Activated CD8-positive, alpha-beta memory T cell treated with anti-CD3 and anti-CD28 coated beads for 24 hours (primary cell): Measurements from ENCODE around the gene CA7.
"Not testable (repeated sequence)": the region's sequence is repeated elsewhere in the genome, so short reads cannot be mapped to it uniquely, and the experiment has no call there.

Experiments
- DNase-seq: peaks from one replicate; pipeline ENCODE4 v3.0.0-alpha.2; 2020

The CA7 gene

GRCh38 chr16:66847533-66848067 lies 3.4 kb downstream of the CA7 start:
- DNase-seq: no peak

- no peak for DNase-seq
Measured at GRCh38 chr16:66848172-66848571, 4.0 kb downstream of the CA7 start.

GRCh38 chr16:66849021-66849420 lies 4.8 kb downstream of the CA7 start:
- DNase-seq: no peak

GRCh38 chr16:66849549-66849948 lies 5.3 kb downstream of the CA7 start:
- DNase-seq: no peak

DNA sequence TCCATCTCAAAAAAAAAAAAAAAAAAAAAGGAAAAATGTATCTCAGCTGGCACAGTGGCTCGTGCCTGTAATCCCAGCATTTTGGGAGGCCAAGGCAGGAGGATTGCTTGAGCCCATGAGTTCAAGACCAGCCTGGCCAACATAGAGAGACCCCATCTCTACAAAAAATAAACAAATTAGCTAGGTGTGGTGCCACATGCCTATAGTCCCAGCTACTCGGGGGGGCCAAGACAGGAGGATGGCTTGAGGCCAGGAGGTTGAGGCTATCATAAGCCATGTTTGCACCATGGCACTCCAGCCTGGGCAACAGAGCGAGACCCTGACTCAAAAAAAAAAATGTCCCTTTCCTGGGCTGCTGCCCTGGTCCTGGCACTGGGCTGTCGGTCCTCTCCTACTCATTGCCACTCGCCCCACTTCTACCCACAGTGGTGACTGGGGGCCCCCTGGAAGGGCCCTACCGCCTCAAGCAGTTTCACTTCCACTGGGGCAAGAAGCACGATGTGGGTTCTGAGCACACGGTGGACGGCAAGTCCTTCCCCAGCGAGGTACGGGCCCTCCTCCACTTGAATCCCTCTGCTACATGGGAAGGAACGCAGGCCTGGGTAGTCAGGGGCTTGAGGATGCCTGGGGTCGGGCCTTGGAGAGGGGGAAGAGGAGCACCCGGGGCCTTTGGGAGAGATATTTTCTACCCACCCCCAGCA lies 6.1 kb downstream of the CA7 start:
- DNase-seq: no peak

GRCh38 chr16:66851166-66851964 lies 7.2 kb downstream of the CA7 start:
- DNase-seq: no peak

- DNase-seq: no peak
Measured at GRCh38 chr16:66853261-66854139, 9.3 kb downstream of the CA7 start.

DNA sequence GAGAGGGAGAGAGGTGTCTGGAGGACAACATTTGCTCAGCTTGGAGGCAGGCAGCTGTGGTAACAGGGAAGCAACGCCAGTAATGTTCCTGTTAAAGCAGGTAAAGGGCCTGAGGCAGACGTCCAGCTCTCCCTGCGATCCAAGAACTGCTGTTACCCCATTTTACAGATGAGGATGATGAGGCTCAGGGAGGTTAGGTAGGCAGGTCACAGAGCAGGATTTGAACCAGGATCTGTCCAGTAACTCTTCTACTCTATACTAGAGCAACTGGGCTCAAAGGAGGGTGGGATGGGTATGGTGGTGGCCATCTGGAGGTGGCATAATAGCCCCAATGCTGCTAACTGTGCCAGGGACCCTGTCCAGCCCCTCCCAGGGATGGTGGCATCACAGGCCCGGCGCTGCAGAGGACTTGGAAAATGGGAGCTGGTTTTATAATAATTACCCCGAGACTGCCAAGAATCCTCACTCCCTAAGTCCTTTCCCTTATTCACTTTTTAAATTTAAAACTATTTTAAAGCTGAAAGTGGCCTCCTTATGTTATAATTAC lies 12.0 kb downstream of the CA7 start:
- no peak for DNase-seq

- no peak for DNase-seq
Measured at GRCh38 chr16:66856801-66857200, 12.6 kb downstream of the CA7 start.

DNA sequence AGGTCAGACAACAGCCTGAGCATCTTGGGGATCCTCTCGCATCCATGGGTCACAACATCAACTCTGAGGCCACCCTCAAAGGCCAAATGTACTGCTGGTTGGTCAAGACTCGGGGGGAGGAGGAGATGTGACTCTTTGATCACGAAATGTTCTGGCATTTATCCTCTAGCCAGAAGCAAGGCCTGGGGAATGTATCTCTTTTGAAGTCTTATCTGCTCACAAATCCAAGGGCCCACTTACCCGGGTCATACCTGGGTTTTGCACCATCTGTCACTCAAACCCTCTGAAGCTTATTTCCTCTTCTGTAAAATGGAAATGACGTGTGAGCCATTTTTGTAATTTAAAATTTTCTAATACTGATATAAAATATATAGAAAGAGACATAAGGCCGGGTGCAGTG lies 13.2 kb downstream of the CA7 start:
- no peak for DNase-seq

DNA sequence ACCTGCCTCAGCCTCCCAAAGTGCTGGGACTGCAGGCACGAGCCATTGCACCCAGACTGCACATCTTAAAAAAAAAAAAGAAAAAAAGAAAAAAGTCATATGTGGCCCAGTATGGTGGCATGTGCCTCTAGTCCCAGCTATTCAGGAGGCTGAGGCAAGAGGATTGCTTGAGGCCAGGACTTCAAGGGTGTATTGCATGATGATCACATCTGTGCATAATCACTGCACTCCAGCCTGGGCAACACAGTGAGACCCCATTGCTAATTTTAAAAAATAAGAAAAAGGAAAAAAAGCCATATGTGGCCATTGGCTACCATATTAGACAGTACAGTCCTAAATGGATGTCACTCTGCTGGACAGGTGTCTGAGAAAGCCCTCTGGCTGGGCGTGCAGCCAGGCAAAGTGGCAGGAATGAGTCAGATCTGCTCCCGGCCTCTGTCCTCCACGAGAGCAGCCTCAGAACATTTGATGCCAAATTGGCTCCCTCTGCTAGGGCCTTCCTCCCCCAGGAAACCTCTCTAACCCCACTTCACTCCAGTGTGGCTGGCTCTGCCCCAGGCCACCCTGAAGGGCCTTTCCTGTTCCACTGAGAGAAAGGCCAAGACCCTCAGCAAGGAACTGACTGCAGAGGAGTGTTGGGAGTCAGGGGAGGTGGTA lies 14.7 kb downstream of the CA7 start:
- DNase-seq: no peak

DNA sequence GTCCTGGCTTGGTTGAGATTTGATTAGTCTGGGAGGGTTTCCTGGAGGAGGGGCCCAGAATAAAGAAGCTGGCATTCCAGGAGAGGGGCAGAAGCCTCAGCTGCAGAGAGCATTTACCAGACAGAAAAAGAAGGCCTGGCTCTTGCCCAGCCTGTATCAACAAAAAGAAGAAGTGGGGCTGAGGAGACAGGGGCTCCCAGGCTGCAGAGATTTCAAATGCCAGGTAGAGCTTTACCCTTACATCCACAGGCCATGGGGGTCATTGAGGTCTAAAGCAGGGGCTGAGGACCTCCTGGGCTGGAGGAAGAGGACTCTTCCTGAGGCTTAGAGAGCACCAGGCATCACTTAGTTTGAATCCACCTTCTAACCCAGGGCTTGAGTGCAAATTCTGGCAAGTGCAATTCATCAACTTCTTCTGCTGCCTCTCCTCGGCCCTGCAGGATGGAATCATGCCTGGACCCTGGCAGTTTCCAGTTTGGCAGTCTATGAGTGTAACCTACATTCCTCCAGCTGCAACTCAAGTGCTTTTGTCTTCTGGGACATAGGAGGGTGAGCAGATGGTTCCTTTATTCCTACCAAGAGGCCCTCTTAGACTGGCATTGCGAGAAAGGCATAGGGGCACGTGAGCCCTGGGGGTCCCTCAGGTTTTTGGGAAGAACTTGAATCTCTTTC lies 15.3 kb downstream of the CA7 start:
- DNase-seq: no peak

DNA sequence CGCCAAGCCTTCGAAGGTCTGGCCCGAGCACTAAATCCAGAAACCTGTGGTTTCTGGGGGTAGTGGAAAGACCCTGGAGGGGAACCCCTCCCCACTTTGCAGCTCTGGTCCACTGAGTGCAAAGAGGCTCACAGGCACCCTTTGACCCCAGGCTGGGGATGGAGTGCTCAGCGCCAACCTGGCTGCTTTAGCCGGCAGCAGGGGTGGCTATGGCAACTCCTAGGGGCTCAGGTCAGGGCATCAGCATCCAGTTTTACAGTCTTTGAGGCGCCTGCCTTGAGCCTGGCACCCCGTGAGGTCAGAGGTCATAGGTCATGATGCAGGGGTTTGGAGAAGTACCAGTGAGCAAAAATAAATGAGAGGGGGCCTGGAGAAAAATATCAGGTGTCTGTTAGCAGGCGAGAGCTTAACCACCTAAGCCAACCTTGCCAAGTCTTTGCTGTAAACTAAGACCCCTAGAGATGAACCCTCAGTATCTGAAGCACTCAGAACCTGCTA lies 17.9 kb downstream of the CA7 start:
- DNase-seq: no peak

- no peak for DNase-seq
Measured at GRCh38 chr16:66863707-66864106, 19.5 kb downstream of the CA7 start.

DNA sequence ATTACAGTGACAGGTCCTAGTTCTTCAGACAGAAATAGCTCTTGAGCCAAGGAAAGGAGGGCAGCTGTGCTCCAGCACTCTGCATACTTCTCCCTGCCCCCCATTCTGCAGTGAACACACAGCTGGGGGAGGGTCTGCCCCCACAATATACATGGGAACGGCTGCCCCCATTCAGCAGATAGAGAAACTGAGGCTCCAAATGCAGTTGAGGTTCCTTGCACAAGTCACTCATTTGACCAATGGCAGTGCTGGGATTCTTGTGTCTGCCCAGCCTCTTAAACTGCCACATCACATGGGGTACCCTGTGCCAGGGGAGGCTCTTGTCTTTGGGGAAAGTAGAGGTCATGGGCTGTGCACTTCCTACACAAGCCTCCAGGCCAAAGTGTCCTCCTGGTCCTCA lies 25.2 kb downstream of the CA7 start:
- DNase-seq: no peak

GRCh38 chr16:66871363-66871762 lies 27.1 kb downstream of the CA7 start:
- not testable (repeated sequence) for DNase-seq

- DNase-seq: no peak
Measured at GRCh38 chr16:66871840-66872239, 27.6 kb downstream of the CA7 start.

DNA sequence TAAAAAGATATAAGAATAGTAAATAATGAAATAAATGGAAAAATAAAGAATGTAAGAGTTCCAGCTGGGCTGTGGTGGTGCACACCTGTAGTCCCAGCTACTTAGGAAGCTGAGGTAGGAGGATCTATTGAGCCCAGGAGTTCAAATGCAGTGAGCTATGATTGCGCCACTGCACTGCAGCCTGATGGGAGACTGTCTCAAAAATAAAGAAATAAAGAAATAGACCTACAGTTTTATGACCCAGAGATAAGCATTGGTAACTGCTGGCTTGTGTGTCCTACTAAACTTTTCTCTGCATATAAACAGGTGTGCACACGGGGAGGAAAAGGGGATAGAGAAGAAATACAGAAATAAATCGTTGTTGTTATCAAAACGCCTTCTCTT lies 28.3 kb downstream of the CA7 start:
- DNase-seq: no peak

DNA sequence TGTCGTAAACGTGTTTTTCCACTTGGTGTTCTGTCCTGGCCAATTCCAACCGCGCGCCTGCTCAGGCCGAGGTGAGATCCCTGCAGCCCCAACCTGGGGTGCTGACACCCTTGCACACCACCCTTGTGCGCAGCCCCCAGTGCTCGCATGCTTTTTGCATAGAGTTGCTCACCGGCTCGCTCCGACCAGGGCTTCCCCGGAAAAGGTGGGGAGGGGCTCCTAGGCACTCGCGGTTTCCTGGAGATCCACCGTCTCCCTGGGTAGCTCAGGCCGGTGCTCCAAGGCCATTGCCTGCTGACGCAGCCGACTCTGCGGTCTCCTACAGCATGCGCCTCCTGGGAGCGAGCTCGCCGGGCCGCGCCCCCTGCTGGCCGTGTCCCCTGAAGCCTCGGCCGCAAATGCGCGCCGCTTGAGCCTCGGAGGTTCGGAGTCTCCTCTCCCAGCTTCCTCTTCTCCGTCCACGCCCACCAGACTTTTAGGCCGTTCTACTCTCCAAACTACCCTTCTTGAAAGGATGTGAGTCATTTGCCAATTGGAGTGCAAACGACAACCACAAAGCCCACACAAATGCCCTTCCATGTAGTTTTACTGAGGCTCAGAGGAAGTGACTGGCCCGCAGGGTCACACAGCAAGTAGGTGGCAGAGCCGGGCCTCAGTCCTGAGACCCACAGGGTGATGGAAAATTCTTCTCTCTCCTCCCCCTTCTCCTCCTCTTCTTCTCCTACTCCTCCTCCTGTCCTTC lies 28.9 kb downstream of the CA7 start:
- peak; percentile 96 for DNase-seq

- DNase-seq: no peak
Measured at GRCh38 chr16:66873685-66874055, 29.5 kb downstream of the CA7 start.
